ENCODE measurements around the gene LPCAT1.

GRCh38 chr5:1480217-1480616 lies 43.5 kb downstream of the LPCAT1 start:
- no peak for TF ChIP-seq CTCF (IDR thresholded peaks at IDR 0.05)
- TF ChIP-seq ZFX (IDR thresholded peaks at IDR 0.05; ENCODE audit: borderline replicate concordance): no peak

Data from 22Rv1 (cell line).